RWPE2 (cell line): ENCODE measurements around the gene SHFL.

Experiments used
- ATAC-seq: fragments of 200-7000 bp; cut with Tn5 transposase; 3 replicates; pipeline ENCODE4 v1.9.1; 2021; ENCODE audit warnings: low read depth
- DNase-seq: peaks from one replicate; pipeline ENCODE4 v3.0.0-alpha.2; 2020; ENCODE audit warnings: low spot score
- H3K27ac ChIP-seq: fragments of 450-650 bp; 2 replicates; pipeline ENCODE4 v1.5.1; 2017; ENCODE audit warnings: mild to moderate bottlenecking; ENCODE audit not compliant: poor library complexity, severe bottlenecking
- H3K27me3 ChIP-seq: fragments of 250-450 bp; sonication (Bioruptor Pico); 2 replicates; pipeline ENCODE4 v1.5.1; 2021; ENCODE audit warnings: mild to moderate bottlenecking, moderate library complexity; ENCODE audit not compliant: insufficient read depth, poor library complexity, severe bottlenecking
- H3K36me3 ChIP-seq: fragments of 250-450 bp; sonication (Bioruptor Pico); 2 replicates; pipeline ENCODE4 v1.5.1; 2020; ENCODE audit warnings: low read depth, mild to moderate bottlenecking, moderate library complexity
- H3K4me1 ChIP-seq: fragments of 250-450 bp; sonication (Bioruptor Pico); 2 replicates; pipeline ENCODE4 v1.5.1; 2021; ENCODE audit warnings: mild to moderate bottlenecking, moderate library complexity; ENCODE audit not compliant: insufficient read depth, poor library complexity, severe bottlenecking
- H3K4me3 ChIP-seq: fragments of 250-450 bp; sonication (Bioruptor Pico); 2 replicates; pipeline ENCODE4 v1.5.1; 2021; ENCODE audit warnings: mild to moderate bottlenecking, moderate library complexity; ENCODE audit not compliant: severe bottlenecking
- H3K9me3 ChIP-seq: fragments of 250-450 bp; sonication (Bioruptor Pico); 2 replicates; pipeline ENCODE4 v1.5.1; 2021; ENCODE audit warnings: mild to moderate bottlenecking, moderate library complexity; ENCODE audit not compliant: severe bottlenecking
- TF ChIP-seq, protein P1 (sequence below): fragments of 450-650 bp; IDR thresholded peaks from one replicate; pipeline ENCODE4 v1.5.1; 2017; ENCODE audit warnings: mild to moderate bottlenecking, moderate library complexity; ENCODE audit not compliant: poor library complexity, severe bottlenecking

The SHFL gene

GRCh38 chr19:10136936-10137335 lies 50.8 kb downstream of the SHFL start:
- TF ChIP-seq, protein P1, sequence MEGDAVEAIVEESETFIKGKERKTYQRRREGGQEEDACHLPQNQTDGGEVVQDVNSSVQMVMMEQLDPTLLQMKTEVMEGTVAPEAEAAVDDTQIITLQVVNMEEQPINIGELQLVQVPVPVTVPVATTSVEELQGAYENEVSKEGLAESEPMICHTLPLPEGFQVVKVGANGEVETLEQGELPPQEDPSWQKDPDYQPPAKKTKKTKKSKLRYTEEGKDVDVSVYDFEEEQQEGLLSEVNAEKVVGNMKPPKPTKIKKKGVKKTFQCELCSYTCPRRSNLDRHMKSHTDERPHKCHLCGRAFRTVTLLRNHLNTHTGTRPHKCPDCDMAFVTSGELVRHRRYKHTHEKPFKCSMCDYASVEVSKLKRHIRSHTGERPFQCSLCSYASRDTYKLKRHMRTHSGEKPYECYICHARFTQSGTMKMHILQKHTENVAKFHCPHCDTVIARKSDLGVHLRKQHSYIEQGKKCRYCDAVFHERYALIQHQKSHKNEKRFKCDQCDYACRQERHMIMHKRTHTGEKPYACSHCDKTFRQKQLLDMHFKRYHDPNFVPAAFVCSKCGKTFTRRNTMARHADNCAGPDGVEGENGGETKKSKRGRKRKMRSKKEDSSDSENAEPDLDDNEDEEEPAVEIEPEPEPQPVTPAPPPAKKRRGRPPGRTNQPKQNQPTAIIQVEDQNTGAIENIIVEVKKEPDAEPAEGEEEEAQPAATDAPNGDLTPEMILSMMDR, result no peak

DNA sequence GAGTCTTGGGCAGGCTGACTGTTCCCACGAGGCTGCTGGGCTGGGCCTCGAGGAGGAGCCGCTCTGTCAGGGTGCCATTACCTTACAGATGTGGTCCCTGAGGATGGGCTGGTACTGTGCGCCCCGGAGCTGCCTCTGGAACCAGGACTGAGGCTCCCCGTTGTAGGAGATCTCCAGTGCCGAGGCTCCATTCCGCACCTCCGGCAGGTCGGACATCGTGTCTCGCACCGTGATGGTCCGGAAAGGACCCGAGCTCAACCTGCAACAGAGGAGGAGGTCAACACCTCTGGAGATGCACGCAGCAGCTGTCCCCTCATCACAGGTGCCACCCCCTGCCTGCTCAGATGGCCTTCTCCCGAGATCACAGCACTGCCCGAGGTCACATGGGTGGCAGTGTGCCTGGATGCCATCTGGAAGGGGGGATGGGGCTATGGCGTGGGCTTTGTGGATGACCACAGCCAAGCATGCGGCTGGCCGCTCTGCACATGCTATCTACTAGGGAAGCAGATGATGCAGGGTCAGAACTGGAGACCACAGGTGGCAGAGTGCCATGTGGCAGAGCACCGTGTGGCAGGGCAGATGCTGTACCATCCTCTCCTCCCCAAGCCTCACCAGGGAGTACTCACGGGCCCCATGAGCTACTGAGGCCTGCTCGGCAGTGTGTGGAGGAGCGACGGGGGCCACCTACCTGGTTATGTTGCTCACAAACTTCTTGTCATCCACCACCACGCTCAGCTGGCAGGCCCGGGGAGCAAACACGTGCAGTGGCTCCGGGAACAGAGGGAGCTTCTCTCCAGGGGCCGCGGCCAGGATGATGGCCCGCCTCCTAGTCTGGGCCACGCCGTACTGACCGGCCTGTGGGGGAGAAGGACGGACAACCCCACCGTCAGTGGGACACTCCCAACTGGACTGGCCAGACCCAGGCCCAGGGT lies 51.9 kb downstream of the SHFL start:
- H3K27ac ChIP-seq, result no peak overlapping the region
- peaks cover 5% of the 10 kb centered on the region for H3K4me1 ChIP-seq
- DNase-seq, result no peak

More at GRCh38 chr19:10136936-10137335, 50.8 kb downstream of the SHFL start:
- peaks cover 5% of the 10 kb centered on the region for H3K4me1 ChIP-seq
- H3K4me3 ChIP-seq, result no peak overlapping the region
- H3K9me3 ChIP-seq, result no peaks in the 10 kb centered on the region
- ATAC-seq, result no peak
- no peaks in the 10 kb centered on the region for H3K27me3 ChIP-seq
- no peak for DNase-seq
- H3K36me3 ChIP-seq, result peaks cover 95% of the 10 kb centered on the region
- no peak overlapping the region for H3K27ac ChIP-seq

DNA sequence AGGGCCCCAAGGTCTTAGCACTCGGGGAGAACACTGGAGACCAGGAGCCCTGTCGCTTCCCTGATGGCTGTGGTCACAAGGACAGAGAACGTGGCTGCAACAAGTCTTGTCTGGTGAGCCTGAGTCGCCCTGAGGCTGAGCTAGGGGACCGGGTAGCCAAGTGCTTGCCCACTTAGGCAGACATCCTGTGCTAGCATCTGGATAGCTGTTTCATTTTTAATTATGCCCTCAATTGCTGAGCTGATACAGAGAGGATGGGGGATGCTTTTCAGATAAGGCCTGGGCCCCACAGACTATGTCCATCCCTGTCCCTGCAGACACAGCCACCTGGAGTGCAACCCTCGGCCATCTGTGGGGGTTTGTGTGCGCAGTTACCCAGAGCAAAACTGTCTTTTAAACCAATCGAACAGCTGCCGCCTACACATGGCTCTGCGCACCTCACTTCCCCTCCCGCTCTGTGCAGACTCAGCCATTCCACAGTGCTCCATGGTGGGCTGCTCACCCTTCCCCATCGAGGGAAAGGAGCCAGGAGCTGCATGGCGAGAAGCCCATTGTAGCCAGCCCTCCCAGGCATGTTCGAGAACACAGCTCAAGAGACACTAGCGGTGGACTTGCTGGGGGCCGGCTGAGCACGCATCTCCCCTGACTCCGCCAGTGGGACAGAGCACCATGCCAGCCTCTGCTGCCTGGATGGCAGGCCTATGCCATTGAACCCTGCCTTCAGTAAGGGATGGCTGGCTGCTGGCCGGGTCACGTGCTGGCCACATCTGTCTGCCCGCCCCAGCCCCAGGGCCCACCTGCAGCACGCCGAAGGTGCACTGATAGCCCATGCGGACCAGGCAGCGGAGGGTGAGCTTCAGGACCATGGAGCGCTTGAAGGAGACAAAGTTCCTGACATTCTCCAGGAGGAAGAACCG lies 53.0 kb downstream of the SHFL start:
- Histone ChIP-seq H3K27me3 (no peaks in the 10 kb centered on the region), H3K4me1 (peaks cover 5% of the 10 kb centered on the region), H3K9me3 (no peaks in the 10 kb centered on the region), H3K36me3 (peaks cover 98% of the 10 kb centered on the region), H3K4me3 (no peak overlapping the region), H3K27ac (no peak overlapping the region)
- ATAC-seq (no peak), DNase-seq (no peak)
- TF ChIP-seq, protein P1, result no peak

More for the DNA sequence above, 51.9 kb downstream of the SHFL start:
- no peaks in the 10 kb centered on the region for H3K9me3 ChIP-seq
- no peak overlapping the region for H3K4me3 ChIP-seq
- no peaks in the 10 kb centered on the region for H3K27me3 ChIP-seq
- H3K36me3 ChIP-seq, result peaks cover 98% of the 10 kb centered on the region
- ATAC-seq, result no peak
- TF ChIP-seq, protein P1, result no peak

DNA sequence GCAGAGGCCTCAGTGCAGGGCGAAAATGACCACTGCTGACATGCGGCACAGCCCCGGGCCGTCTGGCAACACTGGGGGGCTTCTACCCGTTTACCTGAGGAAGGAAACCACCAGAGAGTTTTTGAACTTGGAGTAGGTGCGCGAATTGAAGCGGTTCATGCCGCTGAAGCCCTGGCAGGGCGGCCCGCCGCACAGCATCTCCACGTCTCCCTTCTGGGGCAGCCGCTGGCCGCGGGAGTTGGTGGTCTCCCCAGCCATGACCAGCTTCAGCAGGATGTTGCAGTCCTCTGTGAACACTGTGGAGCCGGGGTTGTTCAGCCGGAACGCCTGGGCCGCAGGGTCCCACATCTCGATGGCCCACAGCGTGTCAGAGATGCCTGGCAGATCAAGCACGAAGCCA lies 53.8 kb downstream of the SHFL start:
- peaks cover 5% of the 10 kb centered on the region for H3K4me1 ChIP-seq
- no peak overlapping the region for H3K4me3 ChIP-seq
- DNase-seq (no peak), ATAC-seq (no peak)
- H3K27me3 ChIP-seq, result no peaks in the 10 kb centered on the region
- no peaks in the 10 kb centered on the region for H3K9me3 ChIP-seq
- H3K27ac ChIP-seq, result no peak overlapping the region
- TF ChIP-seq, protein P1, result no peak
- H3K36me3 ChIP-seq, result peaks cover 98% of the 10 kb centered on the region
